ENCODE results near the gene PLPPR4.
"Not testable (repeated sequence)": the region's sequence is repeated elsewhere in the genome, so short reads cannot be mapped to it uniquely, and the experiment has no call there.

Gene PLPPR4

DNA sequence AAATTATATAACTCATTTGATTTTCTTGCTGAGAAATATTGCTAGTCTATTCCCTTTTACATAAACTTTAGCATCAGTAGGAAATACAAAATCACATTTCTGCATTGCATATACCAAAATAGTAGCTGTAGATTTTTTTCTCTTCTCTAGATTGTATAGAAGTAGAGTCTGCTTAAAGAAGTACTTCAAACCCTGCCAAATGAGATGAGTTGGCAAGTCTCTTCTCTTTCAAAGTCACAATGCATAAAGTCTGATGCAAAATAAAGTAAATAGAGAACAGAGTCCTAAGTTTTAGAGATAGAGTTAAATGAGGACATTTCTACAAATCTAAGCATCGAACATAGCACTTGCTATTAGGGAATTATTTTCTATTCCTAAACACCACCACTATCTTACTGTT, 6.4 kb downstream of the PLPPR4 start:
- DNase-seq, result no peak

DNA sequence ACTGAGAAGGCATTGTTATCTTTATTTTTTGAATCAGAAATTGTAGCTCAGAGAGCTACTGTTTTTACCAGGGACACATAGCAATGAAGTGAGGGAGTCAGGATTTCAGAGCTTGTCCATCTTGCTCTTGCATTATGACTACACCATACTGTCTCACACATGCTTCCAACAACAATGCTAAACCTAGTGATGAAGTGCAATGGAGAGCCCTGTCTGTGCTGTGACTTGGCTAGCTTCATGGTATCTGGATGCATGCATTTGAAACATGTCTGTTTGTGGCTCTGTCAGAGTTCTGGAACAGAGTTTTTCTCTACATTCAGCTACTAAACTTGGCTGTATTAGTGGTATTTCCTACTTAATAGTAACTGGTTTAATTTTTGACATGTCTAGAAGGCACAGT, 7.0 kb downstream of the PLPPR4 start:
- DNase-seq, result no peak

DNA sequence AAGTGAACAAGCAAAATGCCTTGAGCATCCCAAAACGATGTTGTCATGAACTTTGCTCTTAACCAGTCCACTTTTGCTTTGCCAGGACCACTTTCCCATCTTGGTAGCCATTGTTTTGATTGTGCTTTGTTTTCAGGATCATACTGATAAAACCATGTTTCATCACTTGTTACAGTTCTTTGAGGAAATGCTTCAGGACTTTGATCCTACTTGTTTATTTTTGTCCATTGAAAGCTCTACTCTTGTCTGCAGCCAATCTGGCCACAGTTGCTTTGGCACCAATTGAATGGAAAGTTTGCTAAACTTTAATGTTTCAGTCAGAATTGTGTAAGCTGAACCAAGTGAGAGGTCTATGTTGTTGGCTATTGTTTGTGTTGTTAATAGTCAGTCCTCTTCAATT, 12.8 kb downstream of the PLPPR4 start:
- no peak for DNase-seq

DNA sequence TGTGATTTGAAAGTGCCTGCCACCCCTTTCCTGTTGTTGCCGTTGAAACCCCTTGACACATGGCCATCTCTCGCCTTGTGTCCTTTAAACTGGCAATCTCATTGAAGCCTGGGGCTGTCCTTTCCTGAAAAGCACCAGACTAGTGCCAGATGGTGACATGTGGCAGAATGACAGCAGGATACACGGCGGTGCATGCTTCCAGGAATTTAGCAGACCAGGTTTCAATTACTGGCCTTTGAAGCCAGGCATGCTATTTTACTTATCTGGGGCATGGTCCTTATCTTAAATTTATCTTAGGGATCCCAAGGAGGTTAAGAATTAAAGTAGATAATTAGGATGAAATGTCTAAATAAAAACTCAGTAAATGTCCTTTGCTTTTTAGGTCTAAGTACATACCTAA, 15.2 kb downstream of the PLPPR4 start:
- no peak for DNase-seq

DNA sequence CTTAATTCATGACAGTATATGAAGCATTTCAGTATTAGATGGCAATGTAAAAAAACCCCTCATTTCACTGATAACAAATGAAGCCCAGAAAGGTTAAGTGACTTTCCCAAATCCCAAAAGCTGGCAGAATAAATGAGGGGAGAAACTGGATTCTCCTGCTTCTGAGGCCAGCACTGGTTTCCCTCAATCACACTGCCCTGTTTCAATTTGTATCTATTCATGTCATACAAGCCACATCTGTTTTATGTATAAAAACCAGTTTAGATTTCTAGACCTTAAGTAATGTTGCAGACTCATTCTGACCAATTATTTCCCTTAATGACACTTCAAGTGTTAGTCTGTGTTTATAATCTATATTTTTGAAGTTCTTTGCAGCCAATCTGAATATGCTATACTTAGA, 16.8 kb downstream of the PLPPR4 start:
- DNase-seq, result no peak

DNA sequence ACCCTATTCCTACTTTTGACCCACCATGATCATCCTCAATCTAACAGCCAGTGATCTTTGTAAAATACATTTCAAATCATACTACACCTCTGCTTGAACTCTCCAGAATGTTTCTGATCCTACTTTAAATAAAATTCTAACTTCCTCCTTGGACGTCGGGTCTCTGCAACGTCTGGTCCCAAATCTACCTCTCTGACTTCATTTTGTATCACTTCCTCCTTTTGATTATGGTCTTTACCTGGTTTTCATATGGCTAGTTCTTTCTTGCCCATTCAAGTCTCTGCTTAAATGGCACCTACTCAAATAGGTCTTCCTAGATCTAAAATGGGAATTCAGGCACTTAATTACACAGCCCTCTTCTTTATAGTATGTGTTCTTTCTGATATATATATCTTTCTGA, 18.2 kb downstream of the PLPPR4 start:
- no peak for DNase-seq

DNA sequence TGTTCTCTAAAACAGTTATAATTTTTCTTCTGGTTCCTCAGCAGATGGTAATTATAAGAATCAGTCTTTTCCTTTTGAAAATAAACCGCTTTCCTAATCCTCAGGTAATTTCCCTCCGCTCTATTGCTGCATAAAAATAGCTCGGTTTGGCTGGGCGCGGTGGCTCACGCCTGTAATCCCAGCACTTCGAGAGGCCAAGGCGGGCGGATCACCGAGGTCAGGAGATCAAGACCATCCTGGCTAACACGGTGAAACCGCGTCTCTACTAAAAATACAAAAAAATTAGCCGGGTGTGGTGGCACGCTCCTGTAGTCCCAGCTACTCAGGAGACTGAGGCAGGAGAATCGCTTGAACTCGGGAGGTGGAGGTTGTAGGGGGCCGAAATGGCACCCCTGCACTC, 19.2 kb downstream of the PLPPR4 start:
- not testable (repeated sequence) for DNase-seq

DNA sequence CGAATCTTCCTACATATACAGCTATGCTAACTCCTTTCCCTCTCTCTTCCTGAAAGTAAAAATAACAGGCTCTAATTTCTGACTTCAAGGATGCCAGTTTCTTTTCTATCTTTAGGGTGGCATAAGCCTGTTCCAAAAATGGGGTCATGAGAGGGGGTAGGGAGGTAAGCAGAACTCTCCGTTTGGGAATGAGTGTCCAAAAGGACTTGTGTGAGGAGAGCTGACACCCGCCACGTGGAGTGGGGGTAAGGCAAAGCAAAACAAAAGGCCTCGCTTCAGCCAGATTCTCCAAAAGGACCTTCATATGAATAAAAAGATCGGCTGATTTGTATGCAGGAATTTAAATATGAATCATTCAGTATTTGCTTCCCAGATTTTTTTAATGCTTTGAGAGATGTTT, 28.6 kb downstream of the PLPPR4 start:
- no peak for DNase-seq

DNA sequence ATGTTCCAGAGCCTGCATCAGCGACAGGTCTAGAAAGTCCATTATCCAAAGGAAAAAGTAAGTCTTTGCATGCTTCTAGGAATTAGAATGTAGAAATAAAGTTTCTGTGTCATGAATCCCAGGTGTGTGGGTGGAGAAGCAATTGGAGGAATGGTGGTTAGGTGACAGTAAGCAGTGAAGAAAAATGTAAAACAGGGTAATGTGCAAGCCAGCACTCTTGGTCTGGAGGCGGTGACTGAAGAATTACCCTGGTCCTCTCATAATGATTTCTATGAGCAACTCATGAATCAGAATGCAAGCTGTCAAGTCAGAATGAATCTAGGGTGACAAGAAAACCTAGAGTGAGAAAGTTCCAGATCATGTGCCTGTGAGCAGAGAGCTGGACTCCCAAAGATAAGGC, 33.6 kb downstream of the PLPPR4 start:
- no peak for DNase-seq

DNA sequence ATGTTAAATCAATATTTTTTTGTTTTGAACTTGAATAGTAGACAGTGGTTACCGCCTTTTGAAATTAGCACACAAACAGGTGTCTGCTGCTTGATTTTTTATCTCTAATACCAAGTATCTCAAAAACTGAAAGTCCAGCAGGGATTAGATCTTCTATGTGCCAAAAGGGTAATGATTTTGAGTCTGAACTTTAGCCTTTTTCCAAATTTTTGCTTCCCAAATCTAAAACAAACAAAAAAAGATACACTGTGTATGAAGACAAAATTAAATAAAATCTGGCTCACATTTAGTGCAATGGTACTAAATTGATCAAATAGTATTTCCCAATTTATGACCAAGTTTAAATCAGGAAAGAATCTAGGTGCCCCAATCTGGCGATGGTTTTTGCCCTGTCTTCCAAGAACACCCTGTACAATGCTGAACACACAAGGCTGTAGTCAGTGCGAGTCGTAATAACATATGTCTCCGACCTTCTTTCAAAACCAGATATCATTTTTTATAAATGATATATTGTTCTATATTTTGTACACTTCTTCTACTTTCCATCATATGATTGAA, 40.5 kb downstream of the PLPPR4 start:
- DNase-seq, result no peak

DNA sequence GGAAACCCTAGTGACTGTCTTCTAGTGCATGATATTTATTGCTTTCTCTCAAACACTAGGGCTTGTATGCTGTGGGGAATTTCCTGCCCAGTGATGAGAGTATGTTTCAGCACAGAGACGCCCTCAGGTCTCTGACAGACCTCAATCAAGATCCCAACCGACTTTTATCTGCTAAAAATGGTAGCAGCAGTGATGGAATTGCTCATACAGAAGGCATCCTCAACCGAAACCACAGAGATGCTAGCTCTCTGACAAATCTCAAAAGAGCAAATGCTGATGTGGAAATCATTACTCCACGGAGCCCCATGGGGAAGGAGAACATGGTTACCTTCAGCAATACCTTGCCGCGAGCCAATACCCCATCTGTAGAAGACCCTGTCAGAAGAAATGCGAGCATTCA, 41.3 kb downstream of the PLPPR4 start:
- DNase-seq, result no peak

DNA sequence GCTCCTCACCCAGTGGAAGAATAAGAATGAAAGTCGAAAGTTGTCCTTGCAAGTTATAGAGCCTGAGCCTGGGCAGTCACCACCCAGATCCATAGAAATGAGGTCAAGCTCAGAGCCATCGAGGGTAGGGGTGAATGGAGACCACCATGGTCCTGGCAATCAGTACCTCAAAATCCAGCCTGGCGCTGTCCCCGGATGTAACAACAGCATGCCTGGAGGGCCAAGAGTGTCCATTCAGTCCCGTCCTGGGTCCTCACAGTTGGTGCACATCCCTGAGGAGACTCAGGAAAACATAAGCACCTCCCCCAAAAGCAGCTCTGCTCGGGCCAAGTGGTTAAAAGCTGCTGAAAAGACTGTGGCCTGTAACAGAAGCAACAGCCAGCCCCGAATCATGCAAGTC, 41.8 kb downstream of the PLPPR4 start:
- DNase-seq, result no peak

DNA sequence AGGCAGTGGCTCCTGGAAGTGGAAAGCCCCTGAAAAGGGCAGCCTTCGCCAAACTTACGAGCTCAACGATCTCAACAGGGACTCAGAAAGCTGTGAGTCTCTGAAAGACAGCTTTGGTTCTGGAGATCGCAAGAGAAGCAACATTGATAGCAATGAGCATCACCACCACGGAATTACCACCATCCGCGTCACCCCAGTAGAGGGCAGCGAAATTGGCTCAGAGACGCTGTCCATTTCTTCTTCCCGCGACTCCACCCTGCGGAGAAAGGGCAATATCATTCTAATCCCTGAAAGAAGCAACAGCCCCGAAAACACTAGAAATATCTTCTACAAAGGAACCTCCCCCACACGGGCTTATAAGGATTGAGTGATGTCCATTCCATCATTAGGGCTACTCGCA, 42.4 kb downstream of the PLPPR4 start:
- DNase-seq, result no peak

DNA sequence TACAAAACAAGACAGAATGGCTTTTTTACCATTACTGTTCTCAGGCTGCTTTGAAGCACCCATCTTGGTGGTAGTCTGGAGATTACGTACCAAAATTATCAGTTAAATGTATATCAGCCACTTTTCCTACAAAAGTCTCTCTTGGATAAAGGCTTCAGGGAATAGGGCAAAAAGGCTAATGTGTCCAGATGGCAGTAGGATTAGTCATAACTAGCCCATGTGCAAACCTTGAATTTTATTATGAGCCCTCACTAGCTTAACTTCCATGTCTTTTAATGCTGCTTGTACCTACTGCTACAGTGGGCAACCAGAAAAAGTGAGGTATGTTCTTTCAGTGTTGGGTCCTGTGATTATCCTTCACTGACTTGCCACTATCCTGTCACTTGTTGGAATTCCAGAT, 51.0 kb downstream of the PLPPR4 start:
- DNase-seq, result no peak

DNA sequence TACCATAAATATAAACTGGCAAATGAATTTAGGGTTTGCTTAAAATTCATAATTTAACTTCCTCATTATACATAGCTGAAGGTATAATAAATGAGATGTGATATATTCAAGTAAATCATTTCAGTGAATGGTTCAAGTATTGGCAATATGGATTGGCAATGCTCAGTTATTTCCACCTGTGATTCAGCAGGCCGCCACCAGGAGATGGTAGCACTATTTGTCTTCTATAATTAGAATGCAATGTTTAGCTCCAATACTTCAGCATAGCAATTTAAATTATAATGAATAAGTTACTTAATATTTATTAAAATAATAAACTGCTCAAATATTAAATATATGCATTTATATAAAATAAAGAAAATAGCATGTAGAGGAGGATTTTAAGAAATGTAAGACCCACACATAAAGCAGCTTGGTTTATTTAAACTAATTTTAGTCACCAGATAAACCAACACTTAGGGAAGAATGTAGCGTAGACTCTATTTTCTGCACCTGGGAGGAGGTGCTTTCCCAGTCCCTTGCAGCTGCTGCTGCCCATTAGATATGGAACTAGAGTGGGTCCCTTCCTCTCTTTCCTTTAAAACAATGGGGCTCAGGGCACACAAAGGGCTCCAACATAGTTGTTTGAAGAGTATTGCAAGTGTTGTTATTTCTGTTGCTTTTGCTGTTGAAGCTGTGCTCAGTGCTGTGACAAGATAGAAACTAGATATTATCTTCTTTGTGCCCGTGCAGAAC, 62.1 kb downstream of the PLPPR4 start:
- DNase-seq, result no peak

DNA sequence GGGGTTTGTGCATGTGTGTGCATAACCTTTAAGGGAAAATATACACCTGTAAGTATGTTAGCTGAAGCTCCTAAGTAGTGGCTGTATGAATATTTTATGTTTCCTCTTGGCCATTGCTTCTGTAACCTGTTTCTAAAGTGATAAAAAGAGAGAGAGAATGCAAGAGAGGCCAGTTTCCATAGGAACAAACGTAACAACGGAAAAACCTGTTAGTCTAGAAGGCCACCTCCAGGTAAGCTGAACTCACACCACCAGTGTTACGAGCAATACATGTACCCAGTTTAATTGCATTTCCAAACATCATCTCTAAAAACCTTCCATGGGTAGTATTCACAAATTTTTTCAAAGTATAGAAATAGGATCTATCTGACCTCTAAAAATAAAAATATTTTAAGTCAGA, 63.1 kb downstream of the PLPPR4 start:
- DNase-seq, result no peak

DNA sequence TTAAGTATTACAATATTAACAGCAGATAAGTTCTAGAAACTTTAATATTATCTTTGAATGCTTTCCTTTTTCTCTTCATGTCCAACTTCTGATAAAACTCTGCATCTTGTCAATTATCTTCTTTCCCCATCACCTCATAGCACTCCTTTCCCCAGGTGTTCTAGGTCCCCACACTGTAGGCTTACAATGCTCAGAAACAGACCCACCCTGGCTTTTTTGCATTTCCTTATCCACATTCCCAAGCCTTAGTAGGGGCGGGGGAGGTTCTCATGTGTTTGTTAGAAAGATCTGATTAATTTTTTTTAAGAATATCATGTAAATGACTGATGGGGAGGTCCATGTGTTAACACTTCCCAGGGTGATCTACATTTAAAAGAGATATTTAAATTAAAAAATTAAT, 63.9 kb downstream of the PLPPR4 start:
- DNase-seq, result no peak

DNA sequence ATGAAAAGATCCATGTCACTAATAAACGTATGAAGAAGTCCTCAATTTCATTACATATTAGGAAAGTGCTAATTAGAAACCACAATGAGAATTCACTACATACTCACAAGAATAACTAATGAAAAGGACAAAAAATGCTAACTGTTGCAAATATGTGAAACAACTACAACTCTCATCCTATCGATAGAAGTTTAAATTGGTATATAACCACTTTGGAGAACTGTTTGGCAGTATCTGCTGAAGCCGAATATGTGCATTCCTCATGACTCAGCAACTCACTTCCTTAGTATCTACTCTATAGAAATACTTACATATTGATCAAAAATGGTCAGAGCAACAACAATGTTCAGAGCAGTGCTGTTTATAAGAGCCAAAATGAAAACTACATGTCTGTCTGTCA, 66.8 kb downstream of the PLPPR4 start:
- no peak for DNase-seq

DNA sequence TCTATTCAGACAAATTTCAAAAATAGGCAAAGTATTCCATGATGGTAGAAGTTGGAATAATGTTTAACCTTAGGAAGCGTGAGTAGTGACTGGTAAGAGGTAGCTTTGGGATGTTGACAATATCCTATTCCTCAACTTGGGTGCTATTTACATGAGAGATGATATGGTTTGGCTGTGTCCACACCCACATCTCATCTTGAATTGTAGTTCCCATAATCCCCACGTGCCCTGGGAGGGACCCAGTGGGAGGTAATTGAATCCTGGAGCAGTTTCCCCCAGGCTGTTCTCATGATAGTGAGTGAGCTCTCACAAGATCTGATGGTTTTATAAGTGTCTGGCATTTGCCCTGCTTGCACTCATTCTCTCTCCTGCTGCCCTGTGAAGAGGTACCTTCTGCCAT, 67.3 kb downstream of the PLPPR4 start:
- DNase-seq, result no peak

DNA sequence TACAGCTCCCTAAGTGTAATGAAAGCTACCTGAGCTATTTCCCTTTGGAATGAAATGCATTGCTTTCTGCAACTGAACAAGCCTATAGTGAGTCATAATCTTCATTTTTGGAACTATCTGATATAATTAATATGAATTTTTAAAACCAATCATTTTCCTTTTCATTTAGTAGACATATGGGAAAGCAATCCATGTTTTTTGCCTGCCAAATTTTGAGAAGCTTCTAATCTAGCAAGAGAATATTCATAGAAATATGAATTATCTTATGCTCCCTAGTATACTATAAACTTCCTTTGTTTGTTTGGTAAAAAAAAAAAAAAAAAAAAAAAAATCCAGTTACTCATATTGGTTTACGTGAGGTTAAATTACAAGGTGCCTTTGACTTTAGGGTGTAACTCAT, 68.3 kb downstream of the PLPPR4 start:
- no peak for DNase-seq

DNA sequence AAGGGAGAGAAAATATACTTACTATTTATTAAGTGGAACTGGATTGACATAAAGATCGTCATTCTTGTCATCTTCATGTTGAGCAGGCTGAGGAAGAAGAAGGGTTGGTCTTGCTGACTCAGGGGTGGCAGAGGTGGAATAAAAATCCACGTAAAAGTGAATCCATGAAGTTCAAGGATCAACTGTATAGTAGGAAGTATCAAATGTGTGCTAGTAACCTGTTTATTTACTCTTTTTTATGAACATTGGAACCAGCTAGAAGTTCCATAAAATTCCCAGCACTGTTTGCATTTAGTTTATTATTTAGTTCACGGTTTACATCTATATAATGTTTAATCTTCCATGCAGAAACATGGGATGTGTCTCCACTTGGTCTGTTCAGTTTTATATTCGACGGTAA, 70.7 kb downstream of the PLPPR4 start:
- no peak for DNase-seq

DNA sequence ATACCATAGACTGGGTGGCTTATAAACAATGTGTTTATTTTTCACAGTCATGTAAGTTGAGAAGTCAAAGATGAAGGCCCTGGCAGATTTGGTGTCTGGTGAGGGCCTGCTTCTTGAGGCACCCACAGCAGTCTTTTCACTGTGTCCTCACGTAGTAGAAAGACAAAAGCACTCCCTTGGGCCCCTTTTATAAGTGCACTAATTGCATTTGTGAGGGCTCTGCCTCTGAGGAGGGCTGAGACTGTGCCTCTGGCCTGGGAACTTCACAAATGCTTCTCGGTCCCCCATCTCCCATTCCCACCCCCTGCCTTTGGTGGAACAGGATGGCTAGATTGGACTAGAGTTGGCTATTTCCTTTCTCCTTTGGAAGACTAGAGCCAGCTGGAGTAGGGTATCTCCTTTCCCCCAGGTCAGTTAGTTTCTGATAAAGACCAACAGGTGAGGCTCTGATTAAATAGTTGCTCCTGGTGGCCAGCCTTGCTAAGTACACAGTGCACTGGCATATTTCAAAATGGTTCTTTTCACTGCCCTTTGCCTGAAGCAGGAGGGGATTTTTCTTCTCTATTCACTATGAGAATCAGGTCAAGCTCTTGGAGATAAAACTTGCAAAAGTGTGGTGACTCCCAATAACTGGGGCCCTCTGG, 82.9 kb downstream of the PLPPR4 start:
- no peak for DNase-seq

DNA sequence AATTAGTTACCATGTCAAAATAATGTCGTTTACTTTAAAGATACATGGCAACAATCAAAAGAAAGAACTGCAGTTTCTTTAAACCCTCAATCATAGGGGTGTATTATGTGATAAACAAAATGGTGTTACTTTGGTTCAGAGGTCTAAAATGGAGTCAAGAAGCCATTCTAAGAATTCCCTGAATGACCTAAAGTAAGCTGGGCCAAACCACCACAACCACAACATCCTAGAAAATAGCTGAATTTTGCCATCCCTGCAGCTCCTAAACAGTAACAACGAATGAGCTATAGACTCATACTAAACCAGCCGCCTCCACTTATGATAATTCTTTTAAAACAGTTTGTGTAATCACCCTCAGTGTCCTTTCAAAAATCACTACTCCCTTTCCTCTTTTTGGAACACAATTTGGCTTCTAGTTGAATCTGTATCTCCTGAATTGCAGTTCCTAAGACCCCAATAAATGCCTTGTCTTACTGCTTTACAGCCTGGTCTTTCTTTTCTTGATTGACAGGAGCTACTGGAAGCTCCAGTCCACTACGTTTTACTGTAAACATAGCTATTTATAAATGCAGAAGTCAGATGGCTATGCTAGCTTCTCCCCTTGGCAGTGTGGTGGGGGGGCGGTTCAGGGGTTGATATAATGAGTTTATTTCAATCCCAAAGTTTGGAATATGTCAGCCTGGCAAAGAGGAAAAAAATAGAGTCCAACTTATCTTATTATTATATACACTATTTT, 84.3 kb downstream of the PLPPR4 start:
- DNase-seq, result no peak

DNA sequence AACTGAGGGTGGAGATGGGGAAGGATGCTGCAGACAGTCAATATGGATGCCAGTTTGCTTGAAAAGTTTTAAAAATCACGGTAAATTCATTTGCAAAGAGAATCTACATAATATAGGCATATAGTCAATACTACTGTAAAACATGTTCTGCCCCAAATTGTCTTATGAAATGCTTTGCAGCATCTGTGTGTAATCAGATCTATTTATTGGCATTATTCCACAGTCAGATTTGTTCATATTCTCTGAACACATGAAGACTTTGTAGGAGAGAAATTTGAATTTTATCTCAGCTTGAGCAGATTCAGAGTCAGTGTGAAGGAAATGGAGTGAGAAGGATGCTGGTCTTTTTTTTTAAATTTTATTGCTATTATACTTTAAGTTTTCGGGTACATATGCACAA, 88.5 kb downstream of the PLPPR4 start:
- no peak for DNase-seq

All from GOT3 (cell line).